K562 (cell line): Measurements from ENCODE around the gene TMEM205. TPM values are rescaled to one million over a fixed set of nuclear protein-coding genes. Genes with fewer than 3 reads are reported as not detected.
A peak's percentile ranks its signal among the peaks of the same experiment; 100 is the strongest.

Source experiments
- CBX5 ChIP-seq: IDR thresholded peaks from 2 replicates; pipeline ENCODE4 v1.6.1; 2014; ENCODE audit warnings: low read depth, borderline replicate concordance
- CCNT2 ChIP-seq: IDR thresholded peaks from 2 replicates; pipeline ENCODE4 v1.6.1; 2011; ENCODE audit warnings: borderline replicate concordance, low read depth, mild to moderate bottlenecking, moderate library complexity, mixed read lengths, low read length; ENCODE audit not compliant: insufficient read length; ENCODE audit errors: extremely low read depth
- CREBBP ChIP-seq: IDR thresholded peaks from one replicate; pipeline ENCODE4 v1.6.1; 2012; ENCODE audit warnings: low read depth, mild to moderate bottlenecking, control low read depth, inconsistent platforms, low read length
- HNRNPUL1 ChIP-seq: fragments of 200-400 bp; formaldehyde crosslinking; IDR thresholded peaks from 2 replicates; pipeline ENCODE4 v1.6.1; 2017; ENCODE audit warnings: low read length
- KAT2B ChIP-seq: IDR thresholded peaks from one replicate; pipeline ENCODE4 v1.6.1; 2012; ENCODE audit warnings: low read depth, mild to moderate bottlenecking, control low read depth, inconsistent platforms, low read length, moderate library complexity
- MBD1 ChIP-seq: fragments of 250-450 bp; sonication (Bioruptor Pico); IDR thresholded peaks from 2 replicates; pipeline ENCODE4 v1.8.0; 2022; ENCODE audit warnings: inconsistent platforms
- PTRF ChIP-seq: fragments of 450-650 bp; IDR thresholded peaks from 2 replicates; pipeline ENCODE4 v1.6.1; 2016; ENCODE audit warnings: mild to moderate bottlenecking, missing genetic modification characterization, missing compliant biosample characterization
- RBM22 ChIP-seq: fragments of 200-400 bp; formaldehyde crosslinking; IDR thresholded peaks from 2 replicates; pipeline ENCODE4 v1.6.1; 2018; ENCODE audit warnings: low read length, low read depth; ENCODE audit not compliant: poor library complexity, severe bottlenecking
- SAP30 ChIP-seq: fragments of 200-600 bp; sonication (generic); IDR thresholded peaks from 2 replicates; pipeline ENCODE4 v1.6.1; 2012; ENCODE audit warnings: borderline replicate concordance, low read depth, mild to moderate bottlenecking, moderate library complexity, low read length, control low read depth, inconsistent platforms; ENCODE audit not compliant: insufficient read depth, poor library complexity, severe bottlenecking
- SMARCA5 ChIP-seq: fragments of 450-650 bp; IDR thresholded peaks from 2 replicates; pipeline ENCODE4 v1.6.1; 2016
- SMARCE1 ChIP-seq: fragments of 450-650 bp; IDR thresholded peaks from 2 replicates; pipeline ENCODE4 v1.7.1; 2016; ENCODE audit warnings: mild to moderate bottlenecking
- ZBTB26 ChIP-seq: fragments of 450-650 bp; formaldehyde crosslinking; IDR thresholded peaks from 2 replicates; pipeline ENCODE4 v1.4.0; 2022; ENCODE audit warnings: missing genetic modification characterization
- ZBTB8A ChIP-seq: fragments of 450-650 bp; IDR thresholded peaks from 2 replicates; pipeline ENCODE4 v1.6.1; 2018; ENCODE audit warnings: mild to moderate bottlenecking, moderate library complexity; ENCODE audit not compliant: partially characterized antibody
- ZFX ChIP-seq: sonication (generic); formaldehyde crosslinking; IDR thresholded peaks from 2 replicates; pipeline ENCODE4 v1.8.0; 2022; ENCODE audit warnings: mild to moderate bottlenecking, missing genetic modification reagents, moderate library complexity
- ZNF3 ChIP-seq: fragments of 250-450 bp; sonication (Bioruptor Pico); IDR thresholded peaks from 2 replicates; pipeline ENCODE4 v1.5.0; 2021; ENCODE audit warnings: mild to moderate bottlenecking, moderate library complexity
- ZNF668 ChIP-seq: fragments of 250-450 bp; sonication (Bioruptor Pico); IDR thresholded peaks from 2 replicates; pipeline ENCODE4 v1.8.0; 2022; ENCODE audit warnings: mild to moderate bottlenecking, inconsistent platforms
- ZNF830 ChIP-seq: fragments of 250-450 bp; sonication (Bioruptor Pico); IDR thresholded peaks from 2 replicates; pipeline ENCODE4 v1.5.0; 2021; ENCODE audit warnings: mild to moderate bottlenecking
- polyA plus RNA-seq, 8 experiments: library from polyadenylated mRNA; depleted of rRNA in 4 of 8; stranded (reverse) in 5 of 8; unstranded in 3 of 8; fragments of >200 nt; fragmentation: Nextera tagmentation in 2 of 8; fragmentation: Illumina TruSeq in 1 of 8; extraction: Ambion mirVana in 2 of 8; extraction: Trizol in 1 of 8; gene quantifications; 2 replicates each; pipeline versions ENCODE4 v1.2.1 to v1.2.3, GENCODE V29; 2011 to 2014; ENCODE audit warnings: inconsistent platforms in 1 of 8, missing spikeins in 1 of 8
- total RNA-seq, 7 experiments: library from RNA; depleted of rRNA in 6 of 7; stranded (reverse); fragments of >200 nt in 6 of 7; fragmentation: Illumina TruSeq in 2 of 7; extraction: Trizol in 2 of 7; gene quantifications; 2 replicates each; pipeline versions ENCODE4 v1.2.1 to v1.2.3, GENCODE V29; 2011 to 2021; ENCODE audit warnings: low replicate concordance in 1 of 7
- TF ChIP-seq, protein P1 (sequence below): IDR thresholded peaks from 2 replicates; pipeline ENCODE4 v1.6.1; 2011; ENCODE audit warnings: borderline replicate concordance, low read depth, mild to moderate bottlenecking, moderate library complexity, low read length; ENCODE audit not compliant: insufficient read depth, poor library complexity, severe bottlenecking
- TF ChIP-seq, protein P2 (sequence below): fragments of 250-450 bp; sonication (Bioruptor Pico); IDR thresholded peaks from 2 replicates; pipeline ENCODE4 v1.8.0; 2022; ENCODE audit warnings: moderate library complexity, mild to moderate bottlenecking, inconsistent platforms
- TF ChIP-seq, protein P3 (sequence below): fragments of 450-650 bp; IDR thresholded peaks from 2 replicates; pipeline ENCODE4 v1.6.1; 2016; ENCODE audit warnings: borderline replicate concordance

The TMEM205 gene
- total and polyA plus RNA-seq, 9 of the 15 experiments (the other 6 are each of a cell fraction or from before 2014, with no cell fraction given) = 21.3 to 81.5 (median 44.1) TPM

- TF ChIP-seq ZNF3 (CRISPR knock-in tag) = no peak
- TF ChIP-seq MBD1 (CRISPR knock-in tag) = no peak
- TF ChIP-seq ZBTB26 (CRISPR knock-in tag) = no peak
- TF ChIP-seq RBM22 = no peak
- no peak for TF ChIP-seq PTRF (tag)
- TF ChIP-seq, protein P1, sequence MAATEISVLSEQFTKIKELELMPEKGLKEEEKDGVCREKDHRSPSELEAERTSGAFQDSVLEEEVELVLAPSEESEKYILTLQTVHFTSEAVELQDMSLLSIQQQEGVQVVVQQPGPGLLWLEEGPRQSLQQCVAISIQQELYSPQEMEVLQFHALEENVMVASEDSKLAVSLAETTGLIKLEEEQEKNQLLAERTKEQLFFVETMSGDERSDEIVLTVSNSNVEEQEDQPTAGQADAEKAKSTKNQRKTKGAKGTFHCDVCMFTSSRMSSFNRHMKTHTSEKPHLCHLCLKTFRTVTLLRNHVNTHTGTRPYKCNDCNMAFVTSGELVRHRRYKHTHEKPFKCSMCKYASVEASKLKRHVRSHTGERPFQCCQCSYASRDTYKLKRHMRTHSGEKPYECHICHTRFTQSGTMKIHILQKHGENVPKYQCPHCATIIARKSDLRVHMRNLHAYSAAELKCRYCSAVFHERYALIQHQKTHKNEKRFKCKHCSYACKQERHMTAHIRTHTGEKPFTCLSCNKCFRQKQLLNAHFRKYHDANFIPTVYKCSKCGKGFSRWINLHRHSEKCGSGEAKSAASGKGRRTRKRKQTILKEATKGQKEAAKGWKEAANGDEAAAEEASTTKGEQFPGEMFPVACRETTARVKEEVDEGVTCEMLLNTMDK = peak; percentile 88
- 0 out of 2 replicates have a peak, but pooled peaks have one; percentile 20 for TF ChIP-seq SMARCE1
- TF ChIP-seq ZBTB8A = no peak
- no peak; the same call in 1 of the 2 replicates for TF ChIP-seq SMARCA5
- no peak for TF ChIP-seq CBX5
- TF ChIP-seq, protein P2, sequence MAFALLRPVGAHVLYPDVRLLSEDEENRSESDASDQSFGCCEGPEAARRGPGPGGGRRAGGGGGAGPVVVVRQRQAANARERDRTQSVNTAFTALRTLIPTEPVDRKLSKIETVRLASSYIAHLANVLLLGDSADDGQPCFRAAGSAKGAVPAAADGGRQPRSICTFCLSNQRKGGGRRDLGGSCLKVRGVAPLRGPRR (CRISPR knock-in tag) = peak; percentile 45; the same call in 1 of the 2 replicates
- TF ChIP-seq SAP30 = no peak
- no peak for TF ChIP-seq KAT2B
- TF ChIP-seq ZNF830 = no peak
- TF ChIP-seq, protein P3, sequence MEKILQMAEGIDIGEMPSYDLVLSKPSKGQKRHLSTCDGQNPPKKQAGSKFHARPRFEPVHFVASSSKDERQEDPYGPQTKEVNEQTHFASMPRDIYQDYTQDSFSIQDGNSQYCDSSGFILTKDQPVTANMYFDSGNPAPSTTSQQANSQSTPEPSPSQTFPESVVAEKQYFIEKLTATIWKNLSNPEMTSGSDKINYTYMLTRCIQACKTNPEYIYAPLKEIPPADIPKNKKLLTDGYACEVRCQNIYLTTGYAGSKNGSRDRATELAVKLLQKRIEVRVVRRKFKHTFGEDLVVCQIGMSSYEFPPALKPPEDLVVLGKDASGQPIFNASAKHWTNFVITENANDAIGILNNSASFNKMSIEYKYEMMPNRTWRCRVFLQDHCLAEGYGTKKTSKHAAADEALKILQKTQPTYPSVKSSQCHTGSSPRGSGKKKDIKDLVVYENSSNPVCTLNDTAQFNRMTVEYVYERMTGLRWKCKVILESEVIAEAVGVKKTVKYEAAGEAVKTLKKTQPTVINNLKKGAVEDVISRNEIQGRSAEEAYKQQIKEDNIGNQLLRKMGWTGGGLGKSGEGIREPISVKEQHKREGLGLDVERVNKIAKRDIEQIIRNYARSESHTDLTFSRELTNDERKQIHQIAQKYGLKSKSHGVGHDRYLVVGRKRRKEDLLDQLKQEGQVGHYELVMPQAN = peak; percentile 82
- TF ChIP-seq HNRNPUL1 = no peak
- peak; percentile 86 for TF ChIP-seq CCNT2
- no peak for TF ChIP-seq ZNF668 (CRISPR knock-in tag)
- peak; percentile 64 for TF ChIP-seq ZFX (CRISPR knock-in tag)
- TF ChIP-seq CREBBP = no peak
These were observed 37.0 kb upstream of the TMEM205 start (continued) for GRCh38 chr19:11382898-11383705.
